ENCODE results near the gene SLC16A9.

The SLC16A9 gene

GRCh38 chr10:59607970-59608369 lies 101.7 kb downstream of the SLC16A9 start:
- TF ChIP-seq CTCF (IDR thresholded peaks at IDR 0.05) (no peak), ZFX (IDR thresholded peaks at IDR 0.05; ENCODE audit: borderline replicate concordance) (no peak)
- H3K27ac ChIP-seq: no peak overlapping the region

GRCh38 chr10:59606551-59606961 lies 103.1 kb downstream of the SLC16A9 start:
- TF ChIP-seq ZFX (IDR thresholded peaks at IDR 0.05; ENCODE audit: borderline replicate concordance) (no peak), CTCF (IDR thresholded peaks at IDR 0.05) (no peak)

GRCh38 chr10:59601985-59602384 lies 107.7 kb downstream of the SLC16A9 start:
- TF ChIP-seq ZFX (IDR thresholded peaks at IDR 0.05; ENCODE audit: borderline replicate concordance) (no peak), CTCF (IDR thresholded peaks at IDR 0.05) (no peak)
- no peak overlapping the region for H3K27ac ChIP-seq

More at GRCh38 chr10:59606551-59606961, 103.1 kb downstream of the SLC16A9 start:
- no peak overlapping the region for H3K27ac ChIP-seq

All from 22Rv1 (cell line).